ENCODE data around the gene HOXA4. TPM values are rescaled to one million over a fixed set of nuclear protein-coding genes. Genes with fewer than 3 reads are reported as not detected.

Gene HOXA4
- total and polyA plus RNA-seq, 10 of the 15 experiments (the other 5 are each of a cell fraction or from before 2014, with no cell fraction given), result 0.07 TPM; not detected in 9

GRCh38 chr7:27141137-27141922, 10.8 kb upstream of the HOXA4 start:
- POLR2A ChIA-PET, result interaction anchor here (0.6 kb wide), 2 partner anchors 32 to 475 kb away, joined by 4 to 5 read pairs; no protein-coding TSS in a partner anchor

More at GRCh38 chr7:27141137-27141922, 10.8 kb upstream of the HOXA4 start:
- H4K20me1 ChIP-seq (ENCODE audit: control insufficient read depth, insufficient read depth), result no peaks in the 10 kb centered on the region
- SMC1A ChIA-PET (ENCODE audit: uncharacterized antibody, unreplicated experiment), result interaction anchor here (0.6 to 1.7 kb wide), 3 partner anchors 9 to 243 kb away, joined by 3 to 8 read pairs (median 3); no protein-coding TSS in a partner anchor
- no peak overlapping the region for H3K4me2 ChIP-seq (ENCODE audit: control insufficient read depth, insufficient read depth)
- in situ Hi-C loops (cut with MboI) (no loop called here), intact Hi-C loops (cut with micrococcal nuclease; ENCODE audit: unreplicated experiment) (no loop called here)
- no peak for FAIRE-seq
- TF ChIP-seq JUND (IDR thresholded peaks at IDR 0.05; ENCODE audit: low read depth, low read length) (no peak), YY1 (IDR thresholded peaks at IDR 0.05; ENCODE audit: low read depth, low read length) (no peak), MYB (IDR thresholded peaks at IDR 0.05; ENCODE audit: borderline replicate concordance, low read depth, low read length) (no peak), EGR1 (IDR thresholded peaks at IDR 0.05; ENCODE audit: borderline replicate concordance in 1 of 2, low read depth in 2 of 2, low read length in 2 of 2) (no peak), STAT3 (IDR thresholded peaks at IDR 0.05; ENCODE audit: low read depth, low read length) (no peak), SPI1 (IDR thresholded peaks at IDR 0.05; ENCODE audit: borderline replicate concordance, insufficient read depth, low read depth, low read length) (no peak)
- TF ChIP-seq, protein P1, sequence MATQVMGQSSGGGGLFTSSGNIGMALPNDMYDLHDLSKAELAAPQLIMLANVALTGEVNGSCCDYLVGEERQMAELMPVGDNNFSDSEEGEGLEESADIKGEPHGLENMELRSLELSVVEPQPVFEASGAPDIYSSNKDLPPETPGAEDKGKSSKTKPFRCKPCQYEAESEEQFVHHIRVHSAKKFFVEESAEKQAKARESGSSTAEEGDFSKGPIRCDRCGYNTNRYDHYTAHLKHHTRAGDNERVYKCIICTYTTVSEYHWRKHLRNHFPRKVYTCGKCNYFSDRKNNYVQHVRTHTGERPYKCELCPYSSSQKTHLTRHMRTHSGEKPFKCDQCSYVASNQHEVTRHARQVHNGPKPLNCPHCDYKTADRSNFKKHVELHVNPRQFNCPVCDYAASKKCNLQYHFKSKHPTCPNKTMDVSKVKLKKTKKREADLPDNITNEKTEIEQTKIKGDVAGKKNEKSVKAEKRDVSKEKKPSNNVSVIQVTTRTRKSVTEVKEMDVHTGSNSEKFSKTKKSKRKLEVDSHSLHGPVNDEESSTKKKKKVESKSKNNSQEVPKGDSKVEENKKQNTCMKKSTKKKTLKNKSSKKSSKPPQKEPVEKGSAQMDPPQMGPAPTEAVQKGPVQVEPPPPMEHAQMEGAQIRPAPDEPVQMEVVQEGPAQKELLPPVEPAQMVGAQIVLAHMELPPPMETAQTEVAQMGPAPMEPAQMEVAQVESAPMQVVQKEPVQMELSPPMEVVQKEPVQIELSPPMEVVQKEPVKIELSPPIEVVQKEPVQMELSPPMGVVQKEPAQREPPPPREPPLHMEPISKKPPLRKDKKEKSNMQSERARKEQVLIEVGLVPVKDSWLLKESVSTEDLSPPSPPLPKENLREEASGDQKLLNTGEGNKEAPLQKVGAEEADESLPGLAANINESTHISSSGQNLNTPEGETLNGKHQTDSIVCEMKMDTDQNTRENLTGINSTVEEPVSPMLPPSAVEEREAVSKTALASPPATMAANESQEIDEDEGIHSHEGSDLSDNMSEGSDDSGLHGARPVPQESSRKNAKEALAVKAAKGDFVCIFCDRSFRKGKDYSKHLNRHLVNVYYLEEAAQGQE (IDR thresholded peaks at IDR 0.05; ENCODE audit: low read depth, low read length), result no peak
- TF ChIP-seq, protein P2, sequence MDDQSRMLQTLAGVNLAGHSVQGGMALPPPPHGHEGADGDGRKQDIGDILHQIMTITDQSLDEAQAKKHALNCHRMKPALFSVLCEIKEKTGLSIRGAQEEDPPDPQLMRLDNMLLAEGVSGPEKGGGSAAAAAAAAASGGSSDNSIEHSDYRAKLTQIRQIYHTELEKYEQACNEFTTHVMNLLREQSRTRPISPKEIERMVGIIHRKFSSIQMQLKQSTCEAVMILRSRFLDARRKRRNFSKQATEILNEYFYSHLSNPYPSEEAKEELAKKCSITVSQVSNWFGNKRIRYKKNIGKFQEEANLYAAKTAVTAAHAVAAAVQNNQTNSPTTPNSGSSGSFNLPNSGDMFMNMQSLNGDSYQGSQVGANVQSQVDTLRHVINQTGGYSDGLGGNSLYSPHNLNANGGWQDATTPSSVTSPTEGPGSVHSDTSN (IDR thresholded peaks at IDR 0.05; ENCODE audit: insufficient replicate concordance, low read depth, low read length), result no peak
- 88% methylated on average over 18 of the region's 18 CpGs for WGBS (ENCODE audit: insufficient coverage, insufficient replicate concordance, low lambda C conversion rate, missing lambda C conversion rate)
- DNase-seq (ENCODE audit: low read depth, low spot score), result no peak
- H3K27me3 ChIP-seq (replicated peaks in 1 of 2; ENCODE audit: control insufficient read depth in 2 of 2, insufficient read depth in 2 of 2, low read length in 1 of 2), result peaks cover 0 to 3% of the 10 kb centered on the region in 2 experiments; a peak in 2 of 4 replicates
- H3K9ac ChIP-seq (ENCODE audit: control insufficient read depth, insufficient read depth, low read length), result no peak overlapping the region
- H3K27ac ChIP-seq (ENCODE audit: control insufficient read depth, insufficient read depth), result no peak overlapping the region
- H2AFZ ChIP-seq (ENCODE audit: control insufficient read depth, low read depth, low read length), result no peak overlapping the region
- no peaks in the 10 kb centered on the region for H3K4me1 ChIP-seq (ENCODE audit: control insufficient read depth, insufficient read depth, low read length)
- no peak for ATAC-seq
- CTCF ChIA-PET, result interaction anchor here (0.6 kb wide), 1 partner anchor 77 kb away, joined by 3 read pairs; no protein-coding TSS in a partner anchor
- RAD21 ChIA-PET (ENCODE audit: unreplicated experiment), result no interaction called here
- no peaks in the 10 kb centered on the region for H3K79me2 ChIP-seq (ENCODE audit: control insufficient read depth, insufficient read depth, low read length)
- H3K36me3 ChIP-seq (ENCODE audit: control insufficient read depth in 2 of 2, insufficient read depth in 2 of 2, low read length in 1 of 2), result no peaks in the 10 kb centered on the region
- no peak overlapping the region for H3K4me3 ChIP-seq
- H3K9me3 ChIP-seq (replicated peaks; ENCODE audit: control insufficient read depth, insufficient read depth, low read length), result no peaks in the 10 kb centered on the region; the same call in 2 of the 3 replicates
- no TSS peak for BruUV-seq (replicated peaks)
